H4 (cell line): Measurements from ENCODE around the gene FANCE. TPM values are rescaled to one million over a fixed set of nuclear protein-coding genes. Genes with fewer than 3 reads are reported as not detected.
"Not testable (repeated sequence)": the region's sequence is repeated elsewhere in the genome, so short reads cannot be mapped to it uniquely, and the experiment has no call there.

Source experiments
- DNase-seq: peaks from one replicate; pipeline ENCODE4 v3.0.0-alpha.2; 2015; ENCODE audit warnings: low spot score
- total RNA-seq: library from RNA; depleted of rRNA; stranded (reverse); fragments of >200 nt; shearing (Covaris generic); gene quantifications from 2 replicates; pipeline ENCODE4 v1.2.3, GENCODE V29; 2014; rRNA removed

Gene FANCE
- total RNA-seq, 1 experiment from 2014 or later, result 5.9 TPM

DNA sequence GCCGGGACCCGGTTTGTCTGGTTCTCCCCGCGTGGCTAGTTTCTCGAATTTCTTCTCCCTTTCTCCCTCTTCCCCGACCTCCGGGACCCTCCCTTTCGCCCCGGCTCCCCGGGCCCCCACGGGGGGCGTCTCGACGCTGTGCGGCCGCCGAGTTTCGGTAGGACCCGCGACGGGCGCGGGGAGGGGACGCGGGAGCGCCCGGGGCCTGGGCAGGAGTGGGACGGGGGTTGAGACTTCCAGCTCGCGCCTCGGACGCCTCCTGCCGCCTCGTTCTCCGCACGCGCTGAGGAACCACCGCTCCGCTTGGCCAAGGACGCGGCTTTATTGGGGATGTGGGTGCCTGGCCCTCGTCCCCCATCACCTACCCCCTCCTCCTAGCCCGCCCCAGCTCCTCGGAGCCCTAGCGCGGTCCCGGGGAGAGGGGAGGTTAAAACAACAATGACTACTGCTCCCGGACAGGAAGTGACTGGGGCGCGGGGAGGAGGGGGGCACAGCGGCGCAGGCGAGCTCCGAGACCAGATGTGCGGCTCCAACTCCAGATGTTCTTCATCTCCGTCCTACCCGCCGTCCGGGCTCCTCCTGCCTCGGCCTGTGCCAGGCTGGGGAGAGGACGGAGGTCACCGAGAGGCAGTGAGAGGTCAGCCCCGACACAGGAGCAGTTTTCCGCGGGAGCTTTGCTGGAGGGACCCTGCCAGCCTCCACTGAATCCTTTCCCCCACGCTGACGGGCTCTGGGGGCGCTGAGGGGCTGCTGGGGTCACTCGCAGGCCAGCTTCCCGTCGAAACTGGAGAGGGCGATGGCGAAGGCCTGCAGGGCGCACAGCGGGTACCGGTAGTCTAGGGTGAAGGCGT is 45.7 kb downstream of the FANCE start:
- DNase-seq, result peak; percentile 82

DNA sequence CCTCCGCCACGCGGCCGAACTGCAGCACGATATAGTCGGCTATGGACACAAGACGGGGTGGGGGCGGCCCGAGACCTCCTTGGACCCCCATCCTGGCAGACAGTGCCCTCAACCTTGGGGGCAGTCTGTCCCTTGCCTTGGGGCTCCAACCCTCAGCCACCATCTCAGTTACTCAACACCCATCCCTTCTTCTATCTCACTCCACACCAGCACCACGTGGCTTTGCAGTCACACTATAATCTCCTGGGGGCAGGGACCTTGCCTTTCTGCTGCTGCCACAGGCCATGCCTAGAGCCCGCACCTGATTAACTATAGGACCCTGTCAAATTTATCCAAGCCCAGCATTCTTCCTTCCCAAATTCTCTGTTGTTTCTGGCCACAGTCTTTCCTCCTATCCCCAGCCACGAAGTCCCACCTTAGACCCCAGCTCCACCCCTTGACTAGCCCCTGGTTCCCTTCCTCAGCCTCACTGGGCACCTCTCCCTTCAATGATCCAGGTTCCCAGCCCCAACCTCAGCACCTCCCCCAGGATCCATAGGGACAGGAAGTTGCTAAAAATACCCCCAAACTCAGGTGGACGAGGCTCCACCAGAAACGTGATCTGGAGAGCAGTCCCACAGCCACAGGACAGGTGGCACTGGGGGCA is 46.4 kb downstream of the FANCE start:
- DNase-seq, result no peak

DNA sequence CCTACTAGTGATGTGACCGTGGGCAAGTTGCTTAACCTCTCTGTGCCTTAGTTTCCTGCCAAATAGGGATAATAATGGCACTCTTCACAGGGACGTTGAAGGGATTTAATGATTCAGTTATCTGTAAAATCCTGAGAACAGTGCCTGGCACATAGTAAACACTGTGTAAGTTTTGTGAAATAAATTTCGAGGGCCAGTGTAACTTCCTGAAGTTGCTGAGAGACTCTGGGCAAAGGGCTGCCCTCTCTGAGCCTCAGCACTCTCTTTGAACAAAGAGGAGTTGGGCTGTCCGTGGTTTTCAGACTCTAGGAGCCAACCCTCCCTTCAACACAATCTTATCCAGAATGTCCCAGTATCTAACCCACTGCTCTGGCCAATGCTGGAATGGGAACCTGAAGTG is 47.2 kb downstream of the FANCE start:
- DNase-seq, result no peak

DNA sequence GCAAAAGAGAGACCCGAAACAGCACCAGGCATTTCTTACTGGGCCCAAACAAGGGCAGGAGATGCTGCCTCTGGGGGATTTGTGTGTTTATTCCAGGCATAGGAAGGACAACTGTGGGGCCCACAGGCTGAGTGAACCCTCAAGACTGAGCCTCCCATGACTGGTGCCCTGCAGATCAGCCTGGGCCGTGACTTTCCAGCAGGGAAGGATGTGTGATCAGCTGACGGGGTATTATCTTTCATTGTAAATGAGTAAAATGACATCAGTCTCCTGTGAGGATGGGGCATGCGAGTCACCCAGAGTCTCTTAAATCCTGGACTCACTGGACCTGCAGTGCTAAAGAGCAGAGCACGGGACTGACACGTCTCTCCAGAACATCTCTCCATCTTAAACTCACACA is 48.6 kb downstream of the FANCE start:
- peak; percentile 34 for DNase-seq

DNA sequence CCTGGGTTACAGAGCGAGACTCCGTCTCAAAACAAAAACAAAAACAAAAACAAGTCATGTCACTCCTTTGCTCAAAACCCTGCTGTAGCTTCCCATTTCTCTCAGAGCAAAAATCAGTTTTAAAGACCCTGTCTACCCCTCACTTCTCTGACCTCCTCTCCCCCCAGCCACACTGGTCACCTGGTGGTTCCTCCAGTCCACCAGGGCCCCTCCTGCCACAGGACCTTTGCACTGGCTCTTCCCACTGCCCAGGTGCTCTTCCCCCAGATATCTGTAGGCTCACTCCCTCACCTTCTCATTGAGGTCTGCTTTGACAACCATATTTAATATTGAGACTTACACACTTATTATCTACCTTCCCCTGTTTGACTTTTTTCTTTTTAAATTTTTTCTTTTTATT is 49.6 kb downstream of the FANCE start:
- no peak for DNase-seq

DNA sequence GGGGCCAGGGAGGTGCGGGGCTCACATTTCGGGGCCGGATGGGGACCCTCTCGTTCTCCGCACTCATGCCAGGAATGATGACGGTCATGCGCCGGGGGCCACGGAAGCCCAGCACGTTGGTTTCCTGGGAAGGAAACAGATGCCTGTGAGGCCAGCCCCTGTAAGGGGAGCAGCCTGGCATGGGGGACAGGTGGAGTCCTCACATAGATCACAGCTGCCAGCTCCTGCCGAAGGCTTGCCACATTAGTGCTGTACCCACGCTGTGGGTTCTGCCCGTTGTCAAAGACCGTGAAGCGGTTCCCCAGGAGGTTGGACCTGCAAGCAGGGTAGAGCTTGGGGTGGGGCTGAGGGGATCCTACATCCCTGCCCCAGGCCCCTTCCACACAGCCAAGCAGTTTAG is 51.4 kb downstream of the FANCE start:
- no peak for DNase-seq

DNA sequence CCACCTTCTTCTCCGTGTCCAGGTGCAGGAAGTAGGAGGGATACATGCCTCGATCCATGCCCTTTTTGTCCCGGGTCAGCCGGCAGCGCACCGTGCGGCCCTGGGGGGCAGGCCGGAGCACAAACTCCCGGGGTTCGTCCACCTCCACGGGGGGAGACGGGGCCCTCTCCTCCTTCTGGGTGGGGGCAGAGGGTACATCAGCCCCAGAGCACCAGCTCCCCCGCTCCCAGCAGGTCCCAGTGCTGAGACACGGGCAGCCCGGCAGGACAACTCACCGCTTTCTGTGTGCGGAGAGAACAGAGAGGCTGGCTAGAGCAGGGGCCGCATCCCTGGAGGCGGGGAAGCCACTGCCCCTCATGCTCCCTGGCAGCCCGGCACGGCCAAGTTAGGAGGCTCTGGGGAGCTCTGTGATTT is 53.9 kb downstream of the FANCE start:
- no peak for DNase-seq

DNA sequence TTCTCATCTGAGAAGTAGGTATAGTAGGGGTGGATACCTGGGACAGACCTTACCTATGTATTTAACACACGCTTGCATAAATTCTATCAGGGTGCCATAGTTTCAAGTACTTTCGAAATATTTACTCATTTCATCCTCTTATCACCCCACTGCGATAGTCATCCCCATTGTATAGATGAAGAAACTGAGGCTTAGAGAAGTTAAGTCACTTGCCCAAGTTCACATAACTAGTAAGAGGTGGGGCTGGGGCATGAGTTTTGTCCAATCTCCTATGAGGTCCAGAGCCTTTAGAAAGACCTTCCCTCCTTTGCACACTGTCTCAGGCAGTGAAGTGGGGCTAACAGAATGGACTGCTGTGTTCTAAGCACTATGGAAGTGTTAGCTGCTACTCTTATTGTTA is 54.4 kb downstream of the FANCE start:
- DNase-seq, result no peak

DNA sequence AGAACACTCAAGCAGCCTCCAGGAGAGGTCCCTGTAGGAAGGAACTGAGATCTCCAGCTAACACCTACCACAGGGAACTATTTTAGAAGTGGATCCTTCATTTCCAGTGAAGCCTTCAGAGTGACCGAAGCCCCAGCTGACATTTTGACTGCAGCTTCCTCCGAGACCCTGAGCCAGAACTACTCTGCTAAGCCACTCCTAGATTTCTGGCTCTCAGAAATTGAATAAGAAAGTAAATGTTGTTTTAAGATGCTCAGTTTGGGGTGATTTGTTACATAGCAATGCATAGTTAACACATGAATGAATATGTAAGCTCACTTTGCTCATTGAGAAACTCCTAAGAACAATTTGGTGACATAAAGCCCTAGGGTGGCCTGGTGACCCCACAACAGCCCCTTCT is 55.1 kb downstream of the FANCE start:
- DNase-seq, result no peak

DNA sequence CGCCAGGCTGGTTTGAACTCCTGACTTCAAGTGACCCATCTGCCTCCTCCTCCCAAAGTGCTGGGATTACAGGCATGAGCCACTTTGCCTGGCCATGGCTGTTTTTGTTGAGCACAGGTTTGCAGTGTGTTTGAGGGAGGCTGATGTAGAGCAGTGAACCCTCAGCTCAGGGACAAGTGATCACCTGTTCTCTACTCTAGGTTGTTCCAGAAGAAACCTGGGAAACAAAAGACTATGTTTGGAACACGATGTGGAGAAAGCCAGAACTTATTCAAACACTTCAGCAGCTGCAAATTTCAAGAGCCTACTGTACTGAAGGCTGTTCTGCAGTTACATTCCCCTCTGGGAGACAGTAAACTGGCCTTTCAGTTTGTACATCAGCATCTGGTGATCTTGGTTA is 55.9 kb downstream of the FANCE start:
- no peak for DNase-seq

DNA sequence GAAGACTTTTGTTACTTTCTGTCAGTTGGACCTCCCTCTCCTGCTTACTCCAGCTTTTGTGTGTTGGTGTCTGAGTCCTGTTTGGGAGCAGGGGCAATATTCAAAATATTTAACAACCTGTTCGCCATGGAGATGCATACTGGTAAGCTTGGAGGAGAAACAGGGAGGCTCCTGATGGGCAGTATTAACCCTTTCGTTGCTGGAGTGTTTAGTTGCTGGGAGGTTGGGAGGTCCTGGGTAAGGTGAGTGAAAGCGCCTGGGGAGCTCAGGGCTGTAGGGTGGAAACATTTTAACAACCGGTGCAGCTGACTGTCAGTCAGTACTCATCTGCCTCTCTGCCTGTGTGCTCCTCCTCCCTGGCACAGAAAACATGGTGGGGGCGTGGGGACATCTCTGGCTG is 56.4 kb downstream of the FANCE start:
- no peak for DNase-seq

DNA sequence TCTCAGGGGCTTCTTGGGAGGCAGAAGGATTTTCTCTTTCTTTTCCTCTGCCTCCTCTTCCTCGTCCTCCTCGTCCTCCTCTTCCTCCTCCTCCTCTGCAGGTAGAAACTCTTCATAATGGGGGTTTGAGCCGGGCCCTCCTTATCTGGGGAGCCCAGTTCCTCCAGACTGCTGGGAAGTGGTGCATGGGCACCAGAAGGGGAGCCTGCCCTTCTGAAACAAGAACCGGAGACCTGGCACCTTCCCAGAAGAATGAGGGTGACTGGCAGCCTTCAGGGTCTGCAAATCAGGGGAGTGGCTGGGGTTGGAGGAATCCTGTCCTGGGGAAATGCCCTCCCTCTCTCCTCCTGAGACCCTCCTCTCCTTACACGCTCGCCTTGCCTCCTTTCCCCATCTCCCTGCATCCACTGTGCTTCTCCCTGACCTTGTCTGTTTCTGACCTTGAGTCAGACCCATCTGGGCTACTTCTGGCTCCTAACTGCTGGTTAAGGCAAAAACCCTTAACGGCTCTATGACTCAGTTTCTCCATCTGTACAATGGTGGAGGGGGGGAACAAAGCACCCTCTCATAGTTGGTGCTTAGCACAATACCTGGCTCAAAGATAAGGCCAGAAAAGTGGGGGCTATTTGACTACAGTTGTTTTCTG is 58.9 kb downstream of the FANCE start:
- DNase-seq, result no peak

DNA sequence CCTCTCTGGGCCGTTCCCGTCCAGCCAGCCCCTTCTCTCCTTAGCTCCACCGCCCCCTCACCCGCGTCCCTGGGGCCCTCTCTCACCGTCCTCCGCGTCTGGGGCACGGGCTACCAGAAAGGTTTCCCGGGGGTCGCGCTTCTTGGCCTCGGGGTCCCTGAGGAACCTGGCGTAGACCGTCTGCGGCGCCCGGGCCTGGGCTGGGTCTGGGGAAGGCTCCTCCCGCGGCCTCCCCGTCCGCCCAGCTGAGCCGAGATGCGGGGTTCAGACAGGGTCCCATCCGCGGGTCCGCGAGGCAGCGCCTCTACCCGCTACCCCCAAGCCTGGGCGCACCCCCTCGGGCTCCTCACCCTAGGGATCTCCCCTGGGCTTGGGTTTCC is 59.4 kb downstream of the FANCE start:
- DNase-seq, result no peak

DNA sequence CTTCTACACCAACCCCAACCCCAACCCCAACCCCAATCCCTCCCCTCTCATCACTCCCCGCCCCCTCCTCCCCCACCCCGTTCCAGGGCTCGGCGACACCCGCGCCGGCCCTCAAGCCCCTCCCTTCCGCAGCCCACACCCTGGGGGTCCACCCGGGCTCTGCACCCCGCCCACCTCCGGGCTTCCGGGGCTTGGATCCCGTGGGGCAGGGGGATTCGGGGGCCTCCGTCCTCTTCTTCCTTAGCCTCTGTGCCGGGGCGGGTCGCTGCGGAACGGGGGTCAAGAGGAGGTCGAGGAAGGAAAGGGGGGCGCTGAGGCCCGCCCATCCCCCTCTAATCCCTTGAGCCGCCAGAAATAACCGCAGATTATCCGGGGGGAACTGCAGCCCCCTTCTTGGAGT is 59.9 kb downstream of the FANCE start:
- DNase-seq, result no peak

DNA sequence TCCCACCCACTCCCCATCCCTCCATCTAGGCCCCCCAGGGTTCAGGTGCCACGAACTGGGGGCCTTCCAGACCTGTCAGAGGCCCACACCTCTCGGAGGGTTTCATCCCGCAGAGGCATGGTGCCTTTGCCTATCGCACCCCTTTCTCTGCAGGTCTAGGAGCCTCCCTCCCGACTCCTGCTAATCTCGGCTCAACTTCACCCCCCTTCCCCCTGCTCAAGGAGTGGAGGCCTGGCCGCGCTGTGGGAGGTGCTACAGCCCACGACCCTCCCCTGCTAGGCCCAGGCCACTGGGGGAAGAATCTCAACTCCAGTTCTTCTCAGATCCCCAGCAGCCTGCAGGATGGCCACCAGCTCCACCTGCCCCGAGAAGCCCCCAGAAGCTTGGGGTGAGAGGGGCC is 60.6 kb downstream of the FANCE start, which contains the start of gene TULP1:
Gene TULP1, minus strand, starts transcription at position 157 of the 400 bp plus-strand sequence. Its CDS starts 38 bp downstream, at position 119.
- no peak for DNase-seq

DNA sequence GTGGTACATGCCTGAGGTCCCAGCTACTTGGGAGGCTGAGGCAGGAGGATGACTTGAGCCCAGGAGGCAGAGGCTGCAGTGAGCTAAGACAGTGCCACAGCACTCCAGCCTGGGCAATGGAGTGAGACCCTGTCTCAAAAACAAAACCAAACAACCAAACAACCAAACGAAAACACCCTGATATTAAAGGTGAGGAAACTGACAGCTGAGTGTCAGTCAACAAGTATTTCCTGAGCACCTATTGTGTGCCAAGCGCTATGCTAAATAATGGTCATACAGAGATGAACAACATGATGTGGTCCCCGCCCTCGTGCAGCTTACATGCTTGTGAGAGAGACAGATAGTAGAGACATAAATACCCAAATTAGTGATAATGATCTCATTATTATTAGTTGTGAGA is 62.4 kb downstream of the FANCE start:
- no peak for DNase-seq

DNA sequence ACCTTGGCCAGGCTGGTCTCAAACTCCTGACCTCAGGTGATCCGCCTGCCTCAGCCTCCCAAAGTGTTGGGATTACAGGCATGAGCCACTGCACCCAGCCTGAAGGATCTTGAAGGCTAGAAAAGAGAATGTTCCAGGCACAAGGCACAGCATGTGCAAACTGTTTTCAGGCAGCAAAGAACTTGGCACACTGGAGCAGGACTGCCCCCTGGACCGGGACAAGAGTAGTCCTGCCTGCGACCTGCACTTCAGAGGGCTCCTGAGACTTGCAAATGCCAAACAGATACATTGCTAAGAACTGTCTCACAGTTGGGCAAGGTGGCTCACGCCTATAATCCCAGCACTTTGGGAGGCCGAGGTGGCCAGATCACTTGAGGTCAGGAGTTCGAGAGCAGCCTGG is 63.8 kb downstream of the FANCE start:
- DNase-seq, result not testable (repeated sequence)

Other genes starting within 250 kb of the FANCE start
- 0.02 TPM in 1 of 2 replicates, not detected in the other for gene SCUBE3, start 238.4 kb upstream of the FANCE start, total RNA-seq
- 6.7 and 7.2 TPM in 2 replicates for gene ZNF76, start 192.6 kb upstream of the FANCE start, total RNA-seq
- 0.16 and 0.43 TPM in 2 replicates for gene DEF6, start 154.5 kb upstream of the FANCE start, total RNA-seq
- gene PPARD, start 109.8 kb upstream of the FANCE start, total RNA-seq, result 2.7 and 3.2 TPM in 2 replicates
- gene RPL10A, start 16.1 kb downstream of the FANCE start, total RNA-seq, result 1,521 and 1,556 TPM in 2 replicates
- gene TEAD3, start 44.7 kb downstream of the FANCE start, total RNA-seq, result 4.1 and 7.1 TPM in 2 replicates
- not detected in 2 replicates for gene TULP1, start 60.6 kb downstream of the FANCE start, total RNA-seq
- gene FKBP5, start 236.6 kb downstream of the FANCE start, total RNA-seq, result 2.0 and 3.4 TPM in 2 replicates